Mesenchymal stem cell (in vitro differentiated cells and primary cell): ENCODE data around the gene CA6.
A peak's percentile ranks its signal among the peaks of the same experiment; 100 is the strongest.

ENCODE experiments used
- DNase-seq: peaks from one replicate; pipeline ENCODE4 v3.0.0-alpha.2; 2013
- H2AFZ ChIP-seq: one replicate; pipeline ENCODE4 v1.6.1; 2013; ENCODE audit warnings: low read depth, mild to moderate bottlenecking, control low read depth, inconsistent platforms, low read length, moderate library complexity
- H2AK5ac ChIP-seq: 2 replicates; pipeline ENCODE4 v1.6.1; 2013; ENCODE audit warnings: low read length, moderate library complexity, mild to moderate bottlenecking, inconsistent platforms; ENCODE audit not compliant: severe bottlenecking
- H2BK120ac ChIP-seq: one replicate; pipeline ENCODE4 v1.6.1; 2013; ENCODE audit warnings: low read depth, mild to moderate bottlenecking, inconsistent platforms, low read length, moderate library complexity
- H2BK12ac ChIP-seq, 2 experiments: one replicate each; pipeline ENCODE4 v1.6.1; 2013; ENCODE audit warnings: inconsistent platforms in 2 of 2, low read length in 2 of 2, mild to moderate bottlenecking in 2 of 2, moderate library complexity in 2 of 2, control low read depth in 1 of 2
- H2BK15ac ChIP-seq: one replicate; pipeline ENCODE4 v1.6.1; 2013; ENCODE audit warnings: mild to moderate bottlenecking, low read depth, inconsistent platforms; ENCODE audit not compliant: poor library complexity, severe bottlenecking
- H2BK5ac ChIP-seq: 2 replicates; pipeline ENCODE4 v1.6.1; 2013; ENCODE audit warnings: low read depth, mild to moderate bottlenecking, low read length, control low read depth, inconsistent platforms; ENCODE audit not compliant: poor library complexity, severe bottlenecking
- H3K14ac ChIP-seq, 2 experiments: one replicate each; pipeline ENCODE4 v1.6.1; 2013; ENCODE audit warnings: inconsistent platforms in 2 of 2, low read length in 2 of 2, control low read depth in 1 of 2, mild to moderate bottlenecking in 1 of 2, moderate library complexity in 1 of 2
- H3K18ac ChIP-seq, 2 experiments: one replicate each; pipeline ENCODE4 v1.6.1; 2013; ENCODE audit warnings: inconsistent platforms in 2 of 2, low read length in 2 of 2, control low read depth in 1 of 2, low read depth in 1 of 2, mild to moderate bottlenecking in 1 of 2
- H3K23ac ChIP-seq, 2 experiments: one replicate each; pipeline ENCODE4 v1.6.1; 2013; ENCODE audit warnings: inconsistent platforms in 2 of 2, low read length in 2 of 2, mild to moderate bottlenecking in 2 of 2, moderate library complexity in 2 of 2, control low read depth in 1 of 2
- H3K27ac ChIP-seq: 2 replicates; pipeline ENCODE4 v1.5.1; 2013; ENCODE audit warnings: mild to moderate bottlenecking, moderate library complexity, low read length, control low read depth, inconsistent platforms; ENCODE audit not compliant: poor library complexity, severe bottlenecking
- H3K27me3 ChIP-seq, 2 experiments: 2 replicates each; pipeline versions ENCODE4 v1.6.1 to v1.7.0; 2013; ENCODE audit warnings: low read length in 2 of 2, mild to moderate bottlenecking in 2 of 2, moderate library complexity in 2 of 2, control low read depth in 1 of 2, inconsistent platforms in 1 of 2; ENCODE audit not compliant: control insufficient read depth in 1 of 2, insufficient read depth in 1 of 2
- H3K36me3 ChIP-seq, 2 experiments: 2 replicates each; pipeline versions ENCODE4 v1.6.1 to v1.7.0; 2013; ENCODE audit warnings: low read length in 2 of 2, control low read depth in 1 of 2, inconsistent platforms in 1 of 2, low read depth in 1 of 2, mild to moderate bottlenecking in 1 of 2; ENCODE audit not compliant: insufficient read depth in 2 of 2, control insufficient read depth in 1 of 2
- H3K4ac ChIP-seq, 2 experiments: one replicate each; pipeline ENCODE4 v1.6.1; 2013; ENCODE audit warnings: inconsistent platforms in 2 of 2, low read length in 2 of 2, mild to moderate bottlenecking in 2 of 2, moderate library complexity in 2 of 2, control low read depth in 1 of 2, low read depth in 1 of 2
- H3K4me1 ChIP-seq: 2 replicates; pipeline ENCODE4 v1.6.1; 2013; ENCODE audit warnings: low read depth, low read length, control low read depth; ENCODE audit not compliant: control insufficient read depth, insufficient read depth
- H3K4me2 ChIP-seq: 2 replicates; pipeline ENCODE4 v1.6.1; 2013; ENCODE audit warnings: low read length, mild to moderate bottlenecking, inconsistent platforms; ENCODE audit not compliant: poor library complexity, severe bottlenecking
- H3K4me3 ChIP-seq, 2 experiments: 2 replicates each; pipeline versions ENCODE4 v1.5.1 to v1.7.0; 2013; ENCODE audit warnings: low read length in 2 of 2, mild to moderate bottlenecking in 2 of 2, control low read depth in 1 of 2, low read depth in 1 of 2; ENCODE audit not compliant: insufficient read depth in 1 of 2
- H3K79me1 ChIP-seq: replicated peaks from 2 replicates; pipeline ENCODE4 v1.6.1; 2013; ENCODE audit warnings: mild to moderate bottlenecking, control low read depth, low read length, inconsistent platforms; ENCODE audit not compliant: poor library complexity, severe bottlenecking
- H3K9ac ChIP-seq: 2 replicates; pipeline ENCODE4 v1.7.0; 2013; ENCODE audit warnings: mild to moderate bottlenecking, low read length, moderate library complexity
- H3K9me3 ChIP-seq: 2 replicates; pipeline ENCODE4 v1.7.0; 2013; ENCODE audit warnings: mild to moderate bottlenecking, low read length; ENCODE audit not compliant: control insufficient read depth
- H4K8ac ChIP-seq: one replicate; pipeline ENCODE4 v1.6.1; 2013; ENCODE audit warnings: inconsistent platforms, mild to moderate bottlenecking, low read length, moderate library complexity
- H4K91ac ChIP-seq: one replicate; pipeline ENCODE4 v1.6.1; 2013; ENCODE audit warnings: mild to moderate bottlenecking, low read length, inconsistent platforms
- WGBS: methylation state at CpG from one replicate; pipeline ENCODE4 v1.1.7; 2013; ENCODE audit warnings: mixed read lengths; 5-methylcytosine and 5-hydroxymethylcytosine counted together

CA6 gene

DNA sequence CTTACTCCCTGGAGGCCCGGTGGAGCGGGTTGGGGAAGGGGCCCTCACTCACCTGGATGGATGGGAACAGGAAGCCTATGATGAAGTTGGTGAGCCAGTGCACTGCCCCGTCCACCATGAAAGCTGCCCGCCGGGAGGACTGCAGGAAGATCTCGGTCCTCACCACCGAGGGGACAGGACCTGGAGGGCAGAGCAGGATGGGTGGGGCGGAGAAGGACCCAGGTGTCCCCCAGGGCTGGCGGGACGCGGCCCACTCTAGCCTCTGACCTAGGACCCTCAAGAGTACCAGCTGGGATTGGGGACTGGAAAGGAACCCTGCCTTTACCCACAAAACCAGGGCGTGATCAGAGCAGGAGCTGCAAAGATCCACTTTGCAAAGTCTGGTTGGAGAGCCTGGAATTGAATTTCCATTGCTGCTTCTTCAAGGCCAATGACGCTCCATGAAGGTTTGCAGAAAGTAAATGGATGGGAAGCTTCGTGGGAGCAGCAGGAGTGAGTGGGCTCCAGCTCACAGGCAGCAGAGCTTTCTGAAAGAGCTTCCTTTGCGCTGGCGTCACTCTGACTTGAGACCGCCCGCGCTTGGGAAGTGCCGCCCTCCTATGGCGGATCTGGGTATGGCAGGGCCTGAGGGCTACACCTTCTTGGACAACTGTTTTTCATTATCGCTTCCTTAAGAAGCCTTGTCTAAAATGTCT is 59.2 kb downstream of the CA6 start:
- no peak overlapping the region for H3K14ac ChIP-seq
- 54% methylated on average over 21 of the region's 22 CpGs for WGBS
- no peak overlapping the region for H2BK120ac ChIP-seq

DNA sequence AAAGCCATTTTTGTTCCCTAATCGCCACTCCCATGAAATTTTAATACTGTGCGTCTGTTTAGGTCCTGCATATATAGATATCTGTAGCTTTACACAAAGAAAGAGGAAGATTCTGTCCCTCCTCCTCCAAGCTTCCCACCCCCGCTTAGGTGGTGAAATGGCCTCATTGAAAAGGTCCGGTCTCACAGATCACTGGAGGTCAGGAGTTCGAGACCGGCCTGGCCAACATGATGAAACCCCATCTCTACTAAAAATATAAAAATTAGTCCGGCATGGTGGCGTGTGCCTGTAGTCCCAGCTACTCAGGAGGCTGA is 59.7 kb downstream of the CA6 start:
- Histone ChIP-seq H2AFZ (no peak overlapping the region), H3K4me1 (peaks cover 14% of the 10 kb centered on the region), H3K27ac (no peak overlapping the region), H2BK5ac (no peak overlapping the region), H3K18ac (no peak overlapping the region), H2BK12ac (no peak overlapping the region), H2BK120ac (no peak overlapping the region), H3K4ac (no peak overlapping the region), H3K4me2 (no peak overlapping the region), H3K27me3 (peaks cover 0 to 4% of the 10 kb centered on the region in 2 experiments), H3K9me3 (no peaks in the 10 kb centered on the region), H2AK5ac (no peak overlapping the region), H3K9ac (no peak overlapping the region), H4K8ac (no peak overlapping the region), H3K36me3 (no peaks in the 10 kb centered on the region), H3K4me3 (no peak overlapping the region), H3K79me1 (no peaks in the 10 kb centered on the region), H2BK15ac (no peak overlapping the region), H3K14ac (no peak overlapping the region), H3K23ac (no peak overlapping the region), H4K91ac (no peak overlapping the region)
- whole genome bisulfite sequencing = 69% methylated on average over 6 of the region's 8 CpGs
- DNase-seq = no peak

More for the DNA sequence above, 59.2 kb downstream of the CA6 start:
- no peak overlapping the region for H2BK15ac ChIP-seq
- H4K91ac ChIP-seq = no peak overlapping the region
- H2BK5ac ChIP-seq = no peak overlapping the region
- H2AFZ ChIP-seq = no peak overlapping the region
- H3K27me3 ChIP-seq = peaks cover 0 to 5% of the 10 kb centered on the region in 2 experiments
- no peak overlapping the region for H3K23ac ChIP-seq
- H3K4ac ChIP-seq = no peak overlapping the region
- no peak overlapping the region for H3K9ac ChIP-seq
- H2AK5ac ChIP-seq = no peak overlapping the region
- H3K79me1 ChIP-seq = no peaks in the 10 kb centered on the region
- H3K4me1 ChIP-seq = peaks cover 11% of the 10 kb centered on the region
- no peak overlapping the region for H3K4me3 ChIP-seq
- peak overlapping the region; percentile 24 for H3K4me2 ChIP-seq
- peak overlapping the region; percentile 57 for H4K8ac ChIP-seq
- no peaks in the 10 kb centered on the region for H3K9me3 ChIP-seq
- H3K27ac ChIP-seq = no peak overlapping the region
- peak; percentile 83 for DNase-seq
- no peaks in the 10 kb centered on the region for H3K36me3 ChIP-seq
- no peak overlapping the region for H3K18ac ChIP-seq
- no peak overlapping the region for H2BK12ac ChIP-seq

DNA sequence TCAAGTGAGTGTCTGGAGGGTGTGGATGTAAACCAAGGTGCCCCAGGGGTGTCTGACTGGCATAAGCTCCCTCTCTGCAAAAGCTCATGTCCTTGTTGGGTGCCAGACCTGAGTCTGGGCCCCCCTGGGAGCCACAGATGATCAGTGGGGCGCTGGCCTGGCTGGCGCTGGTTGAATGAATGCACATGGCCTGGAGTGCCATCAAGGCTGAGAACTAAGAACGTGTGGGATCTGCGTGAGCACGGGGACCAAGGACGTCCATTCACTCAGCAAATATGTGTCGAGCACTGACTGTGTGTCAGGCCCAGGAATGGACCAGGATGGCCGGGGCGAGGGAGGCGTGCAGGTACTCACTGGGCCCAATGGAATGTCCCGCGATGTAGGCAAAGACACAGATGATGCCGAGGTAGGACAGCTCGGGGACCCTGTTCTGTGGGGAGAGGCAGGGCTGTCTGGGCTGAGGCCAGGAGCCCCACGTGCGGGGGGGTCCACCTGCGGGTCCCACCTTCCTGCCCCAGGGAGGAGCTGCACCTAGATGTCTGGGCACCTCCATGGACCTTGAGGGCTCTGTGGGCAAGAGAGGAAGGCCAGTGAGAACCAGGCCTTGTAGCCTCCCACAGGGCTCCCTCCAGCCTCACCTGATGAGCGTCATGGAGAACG is 61.4 kb downstream of the CA6 start:
- Histone ChIP-seq H3K18ac (no peak overlapping the region), H3K23ac (no peak overlapping the region), H3K4me2 (no peak overlapping the region), H3K9me3 (no peaks in the 10 kb centered on the region), H3K36me3 (no peaks in the 10 kb centered on the region), H3K27ac (no peak overlapping the region), H3K79me1 (no peaks in the 10 kb centered on the region), H4K91ac (no peak overlapping the region), H4K8ac (no peak overlapping the region), H3K27me3 (no peaks in the 10 kb centered on the region), H3K4me1 (peaks cover 8% of the 10 kb centered on the region), H2BK15ac (no peak overlapping the region), H2BK5ac (no peak overlapping the region), H2BK120ac (no peak overlapping the region), H3K4ac (no peak overlapping the region), H2BK12ac (no peak overlapping the region), H2AFZ (no peak overlapping the region), H3K4me3 (no peak overlapping the region), H3K9ac (no peak overlapping the region), H2AK5ac (no peak overlapping the region), H3K14ac (no peak overlapping the region)
- no peak for DNase-seq
- 90% methylated on average over 19 of the region's 19 CpGs for WGBS

DNA sequence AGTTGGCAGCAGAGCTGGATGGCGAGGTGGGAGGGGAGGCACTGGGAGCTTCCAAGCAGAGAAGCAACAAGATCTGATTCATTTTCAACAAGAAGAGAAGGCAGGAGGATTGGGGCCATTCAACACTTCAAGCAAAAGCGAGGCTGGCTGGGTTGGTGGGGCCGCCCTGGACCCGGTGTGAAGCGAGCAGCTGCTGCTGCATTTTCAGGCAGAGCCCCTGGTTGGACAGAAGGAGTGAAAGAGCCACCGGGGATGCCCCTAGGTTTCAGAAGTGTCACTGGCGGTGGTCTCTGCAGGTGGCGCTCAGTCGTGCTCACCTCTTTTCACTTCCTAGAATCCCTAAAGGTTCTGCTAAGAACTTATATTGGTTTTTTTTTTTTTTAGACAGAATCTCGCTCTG is 62.6 kb downstream of the CA6 start:
- no peak for DNase-seq
- Histone ChIP-seq H2BK15ac (no peak overlapping the region), H2BK5ac (no peak overlapping the region), H3K36me3 (no peaks in the 10 kb centered on the region), H3K18ac (no peak overlapping the region), H3K4me3 (no peak overlapping the region), H3K23ac (no peak overlapping the region), H4K8ac (no peak overlapping the region), H3K27me3 (no peaks in the 10 kb centered on the region), H2AK5ac (no peak overlapping the region), H2BK12ac (no peak overlapping the region), H3K4ac (no peak overlapping the region), H3K4me2 (no peak overlapping the region), H3K79me1 (no peaks in the 10 kb centered on the region), H3K9ac (no peak overlapping the region), H3K9me3 (no peaks in the 10 kb centered on the region), H3K4me1 (peaks cover 7% of the 10 kb centered on the region), H3K14ac (no peak overlapping the region), H3K27ac (no peak overlapping the region), H2BK120ac (no peak overlapping the region), H4K91ac (no peak overlapping the region), H2AFZ (no peak overlapping the region)
- 89% methylated on average over 7 of the region's 10 CpGs for WGBS
